WTC11 (cell line): ENCODE measurements around the gene FCN1. TPM values are rescaled to one million over a fixed set of nuclear protein-coding genes. Genes with fewer than 3 reads are reported as not detected.

ENCODE experiments used
- ATAC-seq: fragments of 200-7000 bp; cut with Tn5 transposase; 2 replicates; pipeline ENCODE4 v1.10.0; 2021; ENCODE audit warnings: mild to moderate bottlenecking, moderate library complexity
- CTCF ChIA-PET: fragments of 300-600 bp; sonication (Branson Sonifier 250); formaldehyde crosslinking; loops from one replicate; lab custom pipeline; 2021; ENCODE audit warnings: antibody characterized with exemption; lab: Charles Lee
- POLR2A ChIA-PET: fragments of 350-600 bp; sonication (Branson Sonifier 250); formaldehyde crosslinking; loops from one replicate; lab custom pipeline; 2021; ENCODE audit warnings: antibody characterized with exemption; lab: Charles Lee
- DNase-seq: peaks from one replicate; pipeline ENCODE4 v3.0.0; 2021; ENCODE audit warnings: low spot score
- H3K27ac Mint-ChIP-seq: 2 replicates; pipeline ENCODE4 v1.8.0; 2021; ENCODE audit warnings: mixed read lengths
- H3K27me3 Mint-ChIP-seq: 2 replicates; pipeline ENCODE4 v1.8.0; 2021; ENCODE audit warnings: low read depth, mild to moderate bottlenecking, moderate library complexity, mixed read lengths
- H3K36me3 Mint-ChIP-seq: 2 replicates; pipeline ENCODE4 v1.8.0; 2021; ENCODE audit warnings: mixed read lengths
- H3K4me1 Mint-ChIP-seq: 2 replicates; pipeline ENCODE4 v1.8.0; 2022; ENCODE audit warnings: mixed read lengths
- H3K4me3 Mint-ChIP-seq: 2 replicates; pipeline ENCODE4 v1.8.0; 2021; ENCODE audit warnings: mild to moderate bottlenecking, moderate library complexity, mixed read lengths
- H3K9me3 Mint-ChIP-seq: 2 replicates; pipeline ENCODE4 v1.8.0; 2021; ENCODE audit warnings: mixed read lengths
- E2F4 ChIP-seq: sonication (generic); formaldehyde crosslinking; IDR thresholded peaks from 2 replicates; pipeline ENCODE4 v1.8.1; 2022; ENCODE audit warnings: low read depth, mild to moderate bottlenecking, moderate library complexity, missing genetic modification reagents, borderline replicate concordance
- GRHL2 ChIP-seq: fragments of 250-450 bp; sonication (Bioruptor Pico); IDR thresholded peaks from 2 replicates; pipeline ENCODE4 v1.8.0; 2022; ENCODE audit warnings: mild to moderate bottlenecking, moderate library complexity; ENCODE audit not compliant: insufficient replicate concordance, severe bottlenecking
- HMGXB4 ChIP-seq: sonication (generic); formaldehyde crosslinking; IDR thresholded peaks from 2 replicates; pipeline ENCODE4 v1.8.1; 2023; ENCODE audit warnings: mild to moderate bottlenecking, moderate library complexity, missing genetic modification reagents
- MAX ChIP-seq: sonication (generic); formaldehyde crosslinking; IDR thresholded peaks from 2 replicates; pipeline ENCODE4 v1.8.0; 2022; ENCODE audit warnings: mild to moderate bottlenecking, missing genetic modification reagents
- PREB ChIP-seq: sonication (generic); formaldehyde crosslinking; IDR thresholded peaks from 2 replicates; pipeline ENCODE4 v1.8.1; 2022; ENCODE audit warnings: mild to moderate bottlenecking, missing genetic modification reagents, moderate library complexity, borderline replicate concordance
- USF2 ChIP-seq: sonication (generic); formaldehyde crosslinking; IDR thresholded peaks from 2 replicates; pipeline ENCODE4 v1.8.1; 2023; ENCODE audit warnings: mild to moderate bottlenecking, missing genetic modification reagents, moderate library complexity
- ZBTB43 ChIP-seq: sonication (generic); formaldehyde crosslinking; IDR thresholded peaks from 2 replicates; pipeline ENCODE4 v1.8.1; 2023; ENCODE audit warnings: mild to moderate bottlenecking, missing genetic modification reagents
- ZNF425 ChIP-seq: fragments of 250-450 bp; sonication (Bioruptor Pico); conservative IDR thresholded peaks from 2 replicates; pipeline ENCODE4 v1.9.0; 2021; ENCODE audit warnings: mild to moderate bottlenecking
- total RNA-seq: library from RNA; stranded (reverse); gene quantifications from 3 replicates; pipeline ENCODE4 v1.2.3, GENCODE V29; 2021

The FCN1 gene
- total RNA-seq, 1 experiment from 2014 or later: not detected

GRCh38 chr9:134930398-134930797 is 12.7 kb upstream of the FCN1 start (continued):
- TF ChIP-seq ZBTB43 (CRISPR knock-in tag): no peak

GRCh38 chr9:134929193-134930158 is 11.8 kb upstream of the FCN1 start:
- TF ChIP-seq GRHL2 (CRISPR knock-in tag): no peak
- no peak for TF ChIP-seq USF2 (CRISPR knock-in tag)
- no peak for TF ChIP-seq MAX (CRISPR knock-in tag)
- TF ChIP-seq HMGXB4 (CRISPR knock-in tag): no peak
- TF ChIP-seq PREB (CRISPR knock-in tag): no peak
- no peak for TF ChIP-seq ZBTB43 (CRISPR knock-in tag)
- TF ChIP-seq ZNF425: no peak
- no peak for TF ChIP-seq E2F4 (CRISPR knock-in tag)
- TF ChIP-seq, all 79 proteins: peak for 0
- ChIA-PET CTCF (no interaction called here), POLR2A (no interaction called here)
- no peak for ATAC-seq
- H3K4me1 Mint-ChIP-seq: no peaks in the 10 kb centered on the region
- no peak for DNase-seq
- H3K36me3 Mint-ChIP-seq: no peaks in the 10 kb centered on the region
- H3K4me3 Mint-ChIP-seq: no peak overlapping the region
- H3K27ac Mint-ChIP-seq: no peak overlapping the region
- peaks cover 3% of the 10 kb centered on the region; the same call in 1 of the 2 replicates for H3K9me3 Mint-ChIP-seq
- no peaks in the 10 kb centered on the region for H3K27me3 Mint-ChIP-seq
